Stimulated activated effector memory CD8-positive, alpha-beta T cell treated with anti-CD3 and anti-CD28 coated beads, Interleukin-12 subunit alpha, Interleukin-12 subunit beta, amount 100 ng/mL, for 72 hours (primary cell): ENCODE results near the gene MTMR2.

Experiments
- ATAC-seq: fragments of 150-1000 bp; cut with Tn5 transposase; 2 replicates; pipeline ENCODE4 v1.10.0; 2021
- DNase-seq, 2 donors: peaks; one replicate each; pipeline ENCODE4 v3.0.0; 2021 to 2022; ENCODE audit warnings: low spot score in 2 of 2
- H3K27ac Mint-ChIP-seq: one replicate; pipeline ENCODE4 v1.8.0; 2022; ENCODE audit warnings: mild to moderate bottlenecking, mixed read lengths
- H3K36me3 Mint-ChIP-seq: one replicate; pipeline ENCODE4 v1.8.0; 2022; ENCODE audit warnings: mild to moderate bottlenecking, mixed read lengths
- H3K4me1 Mint-ChIP-seq: one replicate; pipeline ENCODE4 v1.8.0; 2022; ENCODE audit warnings: mixed read lengths
- H3K4me3 Mint-ChIP-seq: one replicate; pipeline ENCODE4 v1.8.0; 2022; ENCODE audit warnings: mild to moderate bottlenecking, mixed read lengths
- H3K9me3 Mint-ChIP-seq: one replicate; pipeline ENCODE4 v1.8.0; 2022; ENCODE audit warnings: mixed read lengths

MTMR2 gene

GRCh38 chr11:95923728-95924413 is at the start of gene MTMR2:
TSS of gene MTMR2 (minus strand) at chr11:95924107. CDS start at chr11:95923954, 153 bp downstream.
- Mint-ChIP-seq H3K9me3 (no peaks in the 10 kb centered on the region), H3K27ac (peak within 1 kb of the TSS; percentile 100), H3K36me3 (peaks cover 7% of the 10 kb centered on the region)

GRCh38 chr11:95972060-95972459 is 48.2 kb upstream of the MTMR2 start:
- Mint-ChIP-seq H3K27ac (no peak overlapping the region), H3K4me1 (no peaks in the 10 kb centered on the region), H3K9me3 (no peaks in the 10 kb centered on the region), H3K4me3 (no peak overlapping the region), H3K36me3 (peaks cover 5% of the 10 kb centered on the region)
- ATAC-seq (no peak), DNase-seq (no peak)

More at GRCh38 chr11:95923728-95924413, at the start of gene MTMR2:
- Mint-ChIP-seq H3K4me3 (peak within 1 kb of the TSS; percentile 100), H3K4me1 (peaks cover 28% of the 10 kb centered on the region)
- ATAC-seq (peak; percentile 98), DNase-seq (peak; percentile 57 to 84)

GRCh38 chr11:95968585-95968984 is 44.7 kb upstream of the MTMR2 start:
- DNase-seq (no peak), ATAC-seq (no peak)
- Mint-ChIP-seq H3K9me3 (no peaks in the 10 kb centered on the region), H3K27ac (no peak overlapping the region), H3K4me1 (no peaks in the 10 kb centered on the region), H3K4me3 (no peak overlapping the region), H3K36me3 (no peaks in the 10 kb centered on the region)

DNA sequence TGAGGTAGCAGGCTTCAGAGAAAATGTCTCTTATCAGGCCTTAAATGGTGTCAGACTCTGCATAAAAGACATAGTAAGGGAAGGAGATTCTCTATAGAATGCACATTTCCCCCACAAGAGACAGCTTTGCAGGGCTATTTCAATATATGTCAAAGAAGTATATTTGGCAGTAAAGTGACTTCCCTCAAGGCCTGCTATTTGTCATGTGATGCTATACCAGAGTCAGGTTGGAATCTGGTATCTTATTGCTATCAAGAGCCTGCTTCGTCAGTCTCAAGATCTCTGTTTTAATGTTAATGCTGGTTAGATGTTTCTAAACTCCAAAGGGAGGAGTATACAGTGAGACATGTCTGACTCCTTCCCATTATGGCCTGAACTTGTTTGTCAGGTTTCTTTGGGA is 40.4 kb upstream of the MTMR2 start:
- Mint-ChIP-seq H3K36me3 (no peaks in the 10 kb centered on the region), H3K4me3 (no peak overlapping the region)

GRCh38 chr11:95961758-95962157 is 37.9 kb upstream of the MTMR2 start:
- DNase-seq, result no peak
- Mint-ChIP-seq H3K9me3 (no peaks in the 10 kb centered on the region), H3K27ac (no peak overlapping the region), H3K36me3 (no peaks in the 10 kb centered on the region), H3K4me3 (no peak overlapping the region), H3K4me1 (no peaks in the 10 kb centered on the region)
- ATAC-seq, result no peak

More for the DNA sequence above, 40.4 kb upstream of the MTMR2 start:
- Mint-ChIP-seq H3K27ac (no peak overlapping the region), H3K4me1 (no peaks in the 10 kb centered on the region), H3K9me3 (no peaks in the 10 kb centered on the region)
- no peak for DNase-seq
- no peak for ATAC-seq

DNA sequence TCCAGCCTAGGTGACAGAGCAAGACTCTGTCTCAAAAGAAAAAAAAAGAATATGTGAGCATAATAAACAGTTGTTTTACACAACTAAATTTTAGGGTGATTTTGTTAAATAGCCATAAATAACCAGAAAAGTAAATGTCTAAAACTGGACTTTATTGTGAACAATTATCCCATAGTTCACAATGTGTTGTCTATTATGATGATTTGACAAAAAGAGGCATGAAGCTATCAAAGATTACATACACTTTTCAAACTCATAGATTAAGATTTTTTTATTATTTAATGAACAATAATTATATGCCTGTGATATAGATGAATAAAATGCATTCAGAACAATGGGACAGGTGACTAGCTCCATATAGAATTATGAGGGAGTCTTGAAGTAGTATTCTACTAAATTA is 27.0 kb upstream of the MTMR2 start:
- H3K27ac Mint-ChIP-seq, result no peak overlapping the region
- no peaks in the 10 kb centered on the region for H3K36me3 Mint-ChIP-seq
- no peaks in the 10 kb centered on the region for H3K4me1 Mint-ChIP-seq
- no peak for DNase-seq
- no peak for ATAC-seq
- H3K4me3 Mint-ChIP-seq, result no peak overlapping the region
- peaks cover 3% of the 10 kb centered on the region for H3K9me3 Mint-ChIP-seq

DNA sequence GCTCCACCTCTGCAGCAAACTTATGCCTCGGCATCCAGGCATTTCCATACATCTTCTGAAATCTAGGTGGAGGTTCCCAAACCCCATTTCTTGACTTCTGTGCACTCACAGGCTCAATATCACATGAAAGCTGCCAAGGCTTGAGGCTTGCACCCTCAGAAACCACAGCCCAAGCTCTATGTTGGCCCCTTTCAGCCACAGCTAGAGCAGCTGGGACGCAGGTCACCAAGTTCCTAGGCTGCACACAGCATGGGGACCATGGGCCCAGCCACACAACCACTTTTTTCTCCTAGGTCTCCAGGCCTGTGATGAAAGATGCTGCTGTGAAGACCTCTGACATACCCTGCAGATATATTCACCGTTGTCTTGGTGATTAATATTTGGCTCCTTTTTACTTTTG is 24.7 kb upstream of the MTMR2 start:
- no peak overlapping the region for H3K4me3 Mint-ChIP-seq
- DNase-seq (no peak), ATAC-seq (no peak)
- H3K36me3 Mint-ChIP-seq, result no peaks in the 10 kb centered on the region
- H3K4me1 Mint-ChIP-seq, result no peaks in the 10 kb centered on the region
- H3K9me3 Mint-ChIP-seq, result peaks cover 6% of the 10 kb centered on the region
- H3K27ac Mint-ChIP-seq, result no peak overlapping the region

- no peaks in the 10 kb centered on the region for H3K4me1 Mint-ChIP-seq
- no peak overlapping the region for H3K27ac Mint-ChIP-seq
- H3K9me3 Mint-ChIP-seq, result peaks cover 6% of the 10 kb centered on the region
- H3K4me3 Mint-ChIP-seq, result no peak overlapping the region
- ATAC-seq (no peak), DNase-seq (no peak)
- H3K36me3 Mint-ChIP-seq, result no peaks in the 10 kb centered on the region
These were observed 20.7 kb upstream of the MTMR2 start for GRCh38 chr11:95944623-95945022.

DNA sequence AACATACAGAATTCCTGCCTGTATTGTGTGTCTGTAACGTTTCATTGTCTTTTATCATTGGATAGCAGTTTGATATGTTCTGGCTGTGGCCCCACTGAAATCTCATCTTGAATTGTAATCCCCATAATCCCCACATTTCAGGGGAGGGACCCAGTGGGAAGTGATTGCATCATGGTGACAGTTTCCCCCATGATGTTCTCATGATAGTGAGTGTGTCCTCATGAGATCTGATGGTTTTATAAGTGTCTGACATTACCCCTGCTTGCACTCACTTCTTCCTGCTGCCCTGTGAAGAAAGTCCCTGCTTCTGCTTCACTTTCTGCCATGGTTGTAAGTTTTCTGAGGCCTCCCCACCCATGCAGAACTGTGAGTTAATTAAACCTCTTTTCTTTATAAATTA is 19.6 kb upstream of the MTMR2 start:
- Mint-ChIP-seq H3K9me3 (peaks cover 6% of the 10 kb centered on the region), H3K4me3 (no peak overlapping the region), H3K4me1 (no peaks in the 10 kb centered on the region), H3K27ac (no peak overlapping the region), H3K36me3 (no peaks in the 10 kb centered on the region)
- ATAC-seq (no peak), DNase-seq (no peak)

DNA sequence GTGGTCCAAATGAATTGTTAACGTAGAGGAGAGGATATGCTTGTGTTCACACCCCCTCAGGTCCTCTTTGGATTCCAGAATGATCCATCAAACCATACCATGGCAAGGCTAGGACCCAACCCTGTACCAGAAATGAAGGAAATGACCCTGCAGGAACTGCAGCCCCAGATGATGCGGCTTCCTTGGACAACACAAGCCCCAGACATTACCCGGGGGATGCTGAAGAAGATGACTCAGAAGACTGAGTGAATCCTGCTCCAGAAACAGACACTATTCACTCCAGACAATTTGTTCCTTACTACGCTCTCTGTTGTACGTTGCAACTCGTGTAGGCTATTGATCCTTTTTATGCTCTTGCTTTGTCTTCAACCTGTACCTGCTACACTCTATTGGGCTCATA is 15.2 kb upstream of the MTMR2 start:
- Mint-ChIP-seq H3K9me3 (peaks cover under 1% of the 10 kb centered on the region), H3K4me1 (no peaks in the 10 kb centered on the region), H3K36me3 (no peaks in the 10 kb centered on the region), H3K4me3 (no peak overlapping the region), H3K27ac (no peak overlapping the region)
- DNase-seq (no peak), ATAC-seq (no peak)

- Mint-ChIP-seq H3K27ac (no peak overlapping the region), H3K9me3 (peaks cover under 1% of the 10 kb centered on the region), H3K36me3 (no peaks in the 10 kb centered on the region), H3K4me1 (no peaks in the 10 kb centered on the region), H3K4me3 (no peak overlapping the region)
- ATAC-seq, result no peak
- DNase-seq, result no peak
These were observed 13.5 kb upstream of the MTMR2 start for GRCh38 chr11:95937358-95937757.

DNA sequence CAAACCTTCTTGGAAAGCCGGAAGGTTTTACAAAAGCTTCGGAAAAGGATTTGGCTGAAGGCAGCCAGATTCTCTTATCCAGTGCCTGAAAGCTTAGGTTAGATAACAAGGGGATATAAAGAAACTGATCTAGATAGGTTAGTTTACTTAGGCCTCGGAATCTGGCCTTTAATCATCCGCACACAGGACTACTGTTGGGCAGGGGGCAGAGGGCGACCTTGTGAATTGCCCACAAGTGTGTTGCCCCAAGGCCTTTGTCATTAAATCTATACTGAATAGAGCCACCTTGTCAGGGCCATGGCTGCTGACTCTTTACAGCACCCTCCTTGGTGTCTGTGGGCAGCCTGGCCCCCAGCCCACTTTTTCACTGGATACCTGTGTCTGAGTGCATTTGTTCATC is 9.7 kb upstream of the MTMR2 start:
- Mint-ChIP-seq H3K27ac (no peak overlapping the region), H3K4me1 (no peaks in the 10 kb centered on the region), H3K9me3 (peaks cover 11% of the 10 kb centered on the region), H3K4me3 (no peak overlapping the region), H3K36me3 (no peaks in the 10 kb centered on the region)
- ATAC-seq (no peak), DNase-seq (no peak)

DNA sequence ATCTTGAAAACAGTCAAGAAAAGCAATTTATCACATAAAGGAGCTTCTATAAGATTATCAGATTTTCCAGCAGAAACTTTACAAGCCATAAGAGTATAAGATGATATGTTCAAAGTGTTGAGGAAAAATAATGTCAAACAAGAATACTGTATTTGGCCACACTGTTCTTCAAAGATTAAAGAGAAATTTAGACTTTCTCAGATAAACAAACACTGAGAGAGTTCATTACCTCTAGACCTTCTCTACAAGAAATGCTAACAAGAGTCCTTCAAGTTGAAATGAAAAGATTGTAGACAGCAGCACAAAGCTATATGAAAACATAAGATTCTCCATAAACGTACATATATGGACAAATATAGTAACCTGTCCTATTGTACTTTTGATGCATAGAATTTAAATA is 8.0 kb upstream of the MTMR2 start:
- Mint-ChIP-seq H3K27ac (no peak overlapping the region), H3K4me1 (no peaks in the 10 kb centered on the region), H3K4me3 (no peak overlapping the region), H3K36me3 (no peaks in the 10 kb centered on the region), H3K9me3 (peaks cover 11% of the 10 kb centered on the region)
- ATAC-seq, result no peak
- no peak for DNase-seq

DNA sequence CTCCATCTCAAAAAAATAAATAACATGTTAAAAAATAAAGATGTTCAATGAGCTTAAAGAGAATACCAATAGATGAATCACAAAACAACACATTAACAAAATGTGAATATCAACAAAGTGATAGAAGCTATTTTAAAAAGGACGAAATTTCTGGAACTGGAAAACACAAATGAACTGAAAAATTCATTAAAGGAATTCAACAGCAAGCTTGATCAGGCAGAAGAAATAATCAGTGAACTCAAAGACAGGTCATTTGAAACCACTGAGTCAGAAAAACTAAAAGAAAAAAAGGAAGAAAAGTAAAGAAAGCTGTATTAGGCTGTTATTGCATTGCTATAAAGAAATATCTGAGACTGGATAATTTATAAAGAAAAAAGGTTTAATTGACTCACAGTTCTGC is 7.0 kb upstream of the MTMR2 start:
- ATAC-seq, result no peak
- Mint-ChIP-seq H3K4me3 (no peak overlapping the region), H3K27ac (no peak overlapping the region), H3K4me1 (no peaks in the 10 kb centered on the region), H3K9me3 (peaks cover 11% of the 10 kb centered on the region), H3K36me3 (no peaks in the 10 kb centered on the region)
- DNase-seq, result no peak

GRCh38 chr11:95926726-95927125 is 2.8 kb upstream of the MTMR2 start:
- Mint-ChIP-seq H3K4me1 (peaks cover 28% of the 10 kb centered on the region), H3K36me3 (peaks cover 7% of the 10 kb centered on the region), H3K9me3 (peaks cover 7% of the 10 kb centered on the region), H3K27ac (no peak overlapping the region), H3K4me3 (no peak overlapping the region)
- ATAC-seq (no peak), DNase-seq (no peak)

- ATAC-seq (no peak), DNase-seq (no peak)
- H3K4me3 Mint-ChIP-seq, result peak overlapping the region; percentile 100
- H3K4me1 Mint-ChIP-seq, result peaks cover 28% of the 10 kb centered on the region
- no peaks in the 10 kb centered on the region for H3K9me3 Mint-ChIP-seq
- H3K27ac Mint-ChIP-seq, result peak overlapping the region; percentile 7
- peaks cover 7% of the 10 kb centered on the region for H3K36me3 Mint-ChIP-seq
These were observed 1.1 kb upstream of the MTMR2 start for GRCh38 chr11:95925011-95925410.

GRCh38 chr11:95924414-95924760 is 480 bp upstream of the MTMR2 start:
- no peaks in the 10 kb centered on the region for H3K9me3 Mint-ChIP-seq
- ATAC-seq (no peak), DNase-seq (no peak)
- peaks cover 7% of the 10 kb centered on the region for H3K36me3 Mint-ChIP-seq
- H3K27ac Mint-ChIP-seq, result peak overlapping the region; percentile 100
- peak overlapping the region; percentile 100 for H3K4me3 Mint-ChIP-seq
- peaks cover 28% of the 10 kb centered on the region for H3K4me1 Mint-ChIP-seq
